Pancreas (tissue), 10 donors: Measurements from ENCODE around the gene ATAD3B. TPM values are rescaled to one million over a fixed set of nuclear protein-coding genes. Genes with fewer than 3 reads are reported as not detected.

Experiments
- ATAC-seq, 4 donors: fragments of 200-7000 bp; cut with Tn5 transposase; one replicate each; pipeline versions ENCODE4 v1.8.0 to v1.9.1; 2020; ENCODE audit warnings: mild to moderate bottlenecking in 4 of 4, moderate library complexity in 4 of 4
- DNase-seq, 6 donors: peaks; one replicate each; pipeline ENCODE4 v3.0.0-alpha.2; 2020
- FAIRE-seq: peaks from 2 replicates; lab custom pipeline; 2012; peaks lifted over from hg19 to GRCh38; lab: Jason Lieb, UNC
- H3K27ac ChIP-seq, 4 donors: fragments of 200-600 bp; sonication (generic); 1 replicate in 3 of 4; 2 replicates in 1 of 4; pipeline versions ENCODE4 v1.5.0 to v1.8.0; 2020
- H3K27me3 ChIP-seq, 4 donors: fragments of 200-600 bp; one replicate each; pipeline ENCODE4 v1.8.0; 2021
- H3K36me3 ChIP-seq, 3 donors: fragments of 200-600 bp; sonication (generic) in 1 of 3; one replicate each; pipeline versions ENCODE4 v1.5.0 to v1.8.0; 2020 to 2021
- H3K4me1 ChIP-seq, 3 donors: fragments of 200-600 bp; one replicate each; pipeline ENCODE4 v1.8.0; 2021
- H3K4me3 ChIP-seq, 4 donors: fragments of 200-600 bp; sonication (generic) in 2 of 4; one replicate each; pipeline versions ENCODE4 v1.5.0 to v1.8.0; 2020 to 2021
- H3K9me3 ChIP-seq, 4 donors: fragments of 200-600 bp; one replicate each; pipeline ENCODE4 v1.8.0; 2021
- WGBS, 2 donors: extraction: QIAGEN DNeasy Blood & Tissue Kit; methylation state at CpG; one replicate each; pipeline ENCODE4 v1.1.7; 2013; 5-methylcytosine and 5-hydroxymethylcytosine counted together
- intact Hi-C, 3 donors: fragments of 100-400 bp; cut with DNase I; formaldehyde crosslinking; loops; one replicate each; pipeline versions ENCODE4 v1.11.1 to v1.14.2; 2022
- polyA plus RNA-seq, 2 donors: library from polyadenylated mRNA; stranded (reverse); fragments of 200-250 nt; gene quantifications; one replicate each; pipeline ENCODE4 v1.2.3, GENCODE V29; 2013
- total RNA-seq, 6 donors: library from RNA; stranded (reverse); fragmentation: NEBNext Ultra II Directional in 4 of 6; extraction: Animal tissue kit (Norgen Biotek cat#: 25700) in 4 of 6; gene quantifications; one replicate each; pipeline versions ENCODE4 v1.2.1 to v1.2.4, GENCODE V29; 2021 to 2023
- TF ChIP-seq, protein P1 (sequence below), 4 donors: fragments of 200-600 bp; sonication (generic) in 3 of 4; IDR thresholded peaks; one replicate each; pipeline versions ENCODE4 v1.5.0 to v1.8.0; 2021; ENCODE audit warnings: antibody characterized with exemption in 4 of 4
- donor health status: healthy with polysubstance abuse.
- donor health status: DM: no; HTN: no; CAD: no; lungs with moderate emphysema.
- donor health status: DM: no; HTN: no; CAD: no.
- donor health status: control.
- donor health status: control.
- donor health status: Bipolar disorder and iron deficiency.
- donor health status: DM: yes; HTN: yes; CAD: no.
- donor health status: DM: no; HTN: no; CAD: no.
- donor health status: DM: no; HTN: no; CAD: no.
- donor health status: DM: yes; HTN: yes; CAD: no.

ATAD3B gene
- total and polyA plus RNA-seq, 8 donors = 4.4 to 78.9 (median 12.9) TPM

DNA sequence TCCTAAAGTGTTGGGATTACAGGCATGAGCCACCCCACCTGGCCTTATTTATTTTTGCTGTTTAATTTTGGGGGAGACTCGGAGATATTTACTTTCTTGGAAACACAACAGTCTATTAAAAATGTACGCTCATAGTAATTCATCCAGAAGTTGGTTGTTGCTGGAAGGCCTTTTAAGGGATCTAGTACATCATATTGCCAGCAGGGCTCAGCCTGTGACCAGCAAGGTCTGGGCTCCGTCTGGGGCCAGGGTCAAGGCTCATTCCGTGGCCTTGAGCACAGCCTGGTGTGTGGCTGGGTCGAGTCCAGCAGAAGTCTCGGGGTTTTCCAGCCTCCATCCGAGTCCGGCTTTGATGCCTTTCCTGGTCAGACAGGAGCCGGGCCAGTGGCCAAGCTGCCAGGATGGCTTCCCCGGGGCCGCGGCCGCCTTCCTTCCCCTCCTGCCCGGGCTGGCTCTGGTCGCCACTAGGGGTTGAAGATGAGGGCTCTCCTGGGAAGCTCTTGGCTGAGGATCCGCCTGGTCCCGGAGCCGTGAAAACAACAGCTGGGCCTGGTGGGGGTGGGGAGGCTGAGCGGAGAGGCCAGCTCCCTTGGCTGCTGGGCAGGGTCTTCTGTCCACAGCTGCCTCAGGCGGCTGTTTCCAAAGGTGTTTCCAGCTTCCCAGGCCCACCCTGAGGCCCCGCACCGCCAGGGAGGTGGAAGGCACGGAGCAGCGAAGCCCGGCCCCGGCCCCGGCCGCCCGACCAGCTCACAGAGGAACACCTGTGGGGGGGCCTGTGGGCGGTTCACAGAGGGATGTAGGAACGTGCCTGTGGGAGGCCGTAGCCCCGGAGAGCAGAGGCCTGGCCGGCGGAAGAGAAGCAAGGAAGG, 41.2 kb upstream of the ATAD3B start:
- intact Hi-C loops = no loop called here
- Histone ChIP-seq H3K27me3 (no peaks in the 10 kb centered on the region), H3K27ac (peak overlapping the region; percentile 81 to 96 (median 92)), H3K36me3 (no peaks in the 10 kb centered on the region), H3K9me3 (no peaks in the 10 kb centered on the region), H3K4me1 (peaks cover 9 to 60% (median 42%) of the 10 kb centered on the region in 3 donors), H3K4me3 (no peak overlapping the region)
- ATAC-seq (peak; percentile 36 to 67 (median 54)), DNase-seq (peak; percentile 77 to 89 (median 86)), FAIRE-seq (no peak)
- WGBS, 2 donors = 17 to 28% methylated on average over 35 of the region's 35 CpGs
- TF ChIP-seq, protein P1, sequence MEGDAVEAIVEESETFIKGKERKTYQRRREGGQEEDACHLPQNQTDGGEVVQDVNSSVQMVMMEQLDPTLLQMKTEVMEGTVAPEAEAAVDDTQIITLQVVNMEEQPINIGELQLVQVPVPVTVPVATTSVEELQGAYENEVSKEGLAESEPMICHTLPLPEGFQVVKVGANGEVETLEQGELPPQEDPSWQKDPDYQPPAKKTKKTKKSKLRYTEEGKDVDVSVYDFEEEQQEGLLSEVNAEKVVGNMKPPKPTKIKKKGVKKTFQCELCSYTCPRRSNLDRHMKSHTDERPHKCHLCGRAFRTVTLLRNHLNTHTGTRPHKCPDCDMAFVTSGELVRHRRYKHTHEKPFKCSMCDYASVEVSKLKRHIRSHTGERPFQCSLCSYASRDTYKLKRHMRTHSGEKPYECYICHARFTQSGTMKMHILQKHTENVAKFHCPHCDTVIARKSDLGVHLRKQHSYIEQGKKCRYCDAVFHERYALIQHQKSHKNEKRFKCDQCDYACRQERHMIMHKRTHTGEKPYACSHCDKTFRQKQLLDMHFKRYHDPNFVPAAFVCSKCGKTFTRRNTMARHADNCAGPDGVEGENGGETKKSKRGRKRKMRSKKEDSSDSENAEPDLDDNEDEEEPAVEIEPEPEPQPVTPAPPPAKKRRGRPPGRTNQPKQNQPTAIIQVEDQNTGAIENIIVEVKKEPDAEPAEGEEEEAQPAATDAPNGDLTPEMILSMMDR (IDR thresholded peaks at IDR 0.05) = peak in 2 of 4 donors; percentile 11 to 15

DNA sequence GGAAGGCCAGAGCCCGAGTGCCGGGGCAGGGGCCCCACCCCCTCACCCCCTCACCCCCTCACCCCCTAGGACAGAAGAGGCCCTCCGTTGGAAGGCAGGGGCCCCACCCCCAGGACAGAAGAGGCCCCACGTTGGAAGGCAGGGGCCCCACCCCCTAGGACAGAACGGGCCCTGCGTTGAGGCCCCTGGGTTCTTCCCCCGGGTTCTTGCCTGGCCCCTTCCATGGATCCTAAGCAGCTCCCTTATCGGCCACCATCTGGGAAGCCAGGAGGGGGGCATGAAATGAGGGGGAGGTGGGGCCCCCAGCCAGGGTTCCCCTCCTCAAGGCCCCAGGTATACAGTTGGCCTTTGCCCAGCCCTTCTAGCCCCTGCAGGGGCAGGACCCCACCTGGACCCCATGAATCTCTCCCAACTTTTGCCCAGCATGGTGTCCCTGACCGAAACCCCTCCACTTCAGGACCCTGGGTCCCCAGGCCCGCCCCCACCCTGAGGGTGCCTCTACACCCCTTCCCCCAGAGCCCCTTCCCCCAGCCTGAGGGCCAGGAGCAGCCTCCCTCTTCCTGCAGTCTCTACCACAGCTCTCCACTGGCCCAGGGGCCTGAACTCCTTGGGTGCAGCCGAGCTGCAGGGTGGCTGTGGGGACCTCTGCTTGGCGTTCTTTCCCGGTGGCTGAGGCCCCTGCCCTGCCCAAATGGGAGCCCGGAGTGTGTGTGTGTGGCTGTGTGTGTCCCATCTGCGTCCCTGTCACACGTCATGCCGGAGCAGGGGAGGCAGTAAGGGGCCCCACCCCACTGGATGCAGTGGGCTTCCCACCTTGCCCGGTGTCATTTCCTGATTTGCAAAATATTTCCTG, 40.3 kb upstream of the ATAD3B start:
- peak in 4 of 6 donors; percentile 26 to 70 (median 33) for DNase-seq
- Histone ChIP-seq H3K4me3 (no peak overlapping the region), H3K27ac (peak overlapping the region; percentile 81 to 96 (median 92))

DNA sequence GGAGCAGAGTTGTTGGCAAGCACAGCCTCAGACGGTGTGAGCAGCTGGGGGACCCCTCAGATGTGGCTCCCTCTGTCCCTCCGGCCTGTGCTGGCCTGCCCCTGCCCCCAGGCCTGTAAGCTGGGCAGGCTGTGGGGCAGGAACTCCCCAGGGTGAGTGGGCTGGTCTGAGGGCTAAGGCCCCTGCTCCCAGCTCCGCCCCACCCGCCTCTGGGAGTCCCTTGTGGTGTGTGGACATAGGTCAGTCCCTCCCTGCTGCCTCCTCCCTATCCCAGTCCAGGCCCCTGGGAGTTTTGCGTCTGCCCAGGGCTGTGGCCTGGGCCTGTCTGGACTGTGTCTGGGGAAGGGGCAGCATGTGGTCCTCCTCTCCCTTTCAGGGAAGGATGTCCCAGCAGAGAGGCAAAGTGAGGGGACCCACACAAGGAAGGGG, 39.7 kb upstream of the ATAD3B start:
- DNase-seq = peak; percentile 39 to 75 (median 62)
- Histone ChIP-seq H3K9me3 (no peaks in the 10 kb centered on the region), H3K4me1 (peaks cover 18 to 66% (median 45%) of the 10 kb centered on the region in 3 donors), H3K27ac (peak overlapping the region; percentile 81 to 96 (median 92)), H3K4me3 (no peak overlapping the region), H3K27me3 (no peaks in the 10 kb centered on the region), H3K36me3 (no peaks in the 10 kb centered on the region)
- no peak for FAIRE-seq
- ATAC-seq = peak in 2 of 4 donors; percentile 8
- TF ChIP-seq, protein P1 (IDR thresholded peaks at IDR 0.05) = no peak
- intact Hi-C loops = no loop called here
- WGBS, 2 donors = 54 to 55% methylated on average over 5 of the region's 5 CpGs

More for the DNA sequence above, 40.3 kb upstream of the ATAD3B start:
- TF ChIP-seq, protein P1 (IDR thresholded peaks at IDR 0.05) = no peak
- no peaks in the 10 kb centered on the region for H3K9me3 ChIP-seq
- 51 to 65% methylated on average over 10 to 18 of the region's 18 CpGs for WGBS, 2 donors
- no peaks in the 10 kb centered on the region for H3K27me3 ChIP-seq
- ATAC-seq (no peak), FAIRE-seq (no peak)
- intact Hi-C loops = no loop called here
- peaks cover 11 to 60% (median 42%) of the 10 kb centered on the region in 3 donors for H3K4me1 ChIP-seq
- H3K36me3 ChIP-seq = no peaks in the 10 kb centered on the region

DNA sequence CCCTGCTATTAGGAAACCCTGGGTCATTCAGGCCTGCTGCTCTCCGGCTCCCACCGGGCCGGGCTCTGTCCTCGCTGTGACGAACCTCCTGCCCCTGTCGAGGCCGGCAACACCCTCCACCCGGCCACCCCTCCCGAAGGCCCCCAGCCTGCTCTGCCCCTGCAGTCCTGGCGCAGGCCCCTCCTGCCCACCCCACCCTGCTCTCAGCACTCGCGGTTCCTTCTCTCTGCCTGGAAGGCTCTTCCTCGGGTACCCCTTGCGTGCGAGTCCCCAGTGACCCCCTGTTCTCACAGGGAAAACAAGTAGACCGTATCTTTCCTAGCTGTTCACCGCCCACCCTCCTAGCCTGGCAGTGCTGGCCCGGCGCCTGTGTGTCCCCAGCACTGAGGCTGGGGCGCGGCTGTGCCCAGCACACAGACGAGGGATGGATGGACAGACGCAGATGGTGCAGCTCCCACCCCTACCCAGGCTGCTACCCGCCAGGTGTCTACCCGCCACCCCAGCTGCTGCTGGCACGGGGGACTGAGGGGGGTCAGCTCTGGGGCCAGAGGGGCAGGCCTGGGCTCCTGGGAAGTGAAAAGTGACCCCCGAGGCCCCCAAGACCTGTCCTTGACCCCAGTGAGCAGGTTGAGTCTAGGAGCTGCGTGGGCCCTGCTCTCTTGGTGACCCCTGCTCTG, 39.2 kb upstream of the ATAD3B start:
- intact Hi-C loops = no loop called here
- DNase-seq (peak in 5 of 6 donors; percentile 40 to 72 (median 61)), ATAC-seq (peak in 2 of 4 donors; percentile 4), FAIRE-seq (no peak)
- H3K4me3 ChIP-seq = peak overlapping the region in 1 of 4 donors; percentile 76
- H3K36me3 ChIP-seq = no peaks in the 10 kb centered on the region
- H3K27ac ChIP-seq = peak overlapping the region; percentile 81 to 96 (median 92)
- H3K27me3 ChIP-seq = no peaks in the 10 kb centered on the region
- H3K4me1 ChIP-seq = peaks cover 23 to 71% (median 50%) of the 10 kb centered on the region in 3 donors
- no peaks in the 10 kb centered on the region for H3K9me3 ChIP-seq
- TF ChIP-seq, protein P1 (IDR thresholded peaks at IDR 0.05) = no peak
- WGBS, 2 donors = 58 to 63% methylated on average over 27 to 28 of the region's 28 CpGs
